Spleen (tissue), 11 donors: ENCODE measurements around the gene GPRC5C. TPM values are rescaled to one million over a fixed set of nuclear protein-coding genes. Genes with fewer than 3 reads are reported as not detected.

Experiments used
- DNase-seq: peaks from one replicate; pipeline ENCODE4 v3.0.0-alpha.2; 2020
- H3K27ac ChIP-seq, 8 donors: fragments of 200-600 bp; sonication (generic) in 7 of 8; 1 replicate in 4 of 8; 2 replicates in 4 of 8; pipeline versions ENCODE4 v1.5.0 to v1.8.0; 2016 to 2021; ENCODE audit warnings: inconsistent platforms in 4 of 8, mild to moderate bottlenecking in 4 of 8, moderate library complexity in 1 of 8
- H3K27me3 ChIP-seq, 7 donors: fragments of 200-600 bp; sonication (generic) in 6 of 7; replicated peaks in 1 of 7; 1 replicate in 4 of 7; 2 replicates in 3 of 7; pipeline versions ENCODE4 v1.5.0 to v1.8.0; 2016 to 2021; ENCODE audit warnings: inconsistent platforms in 3 of 7, mild to moderate bottlenecking in 1 of 7
- H3K36me3 ChIP-seq, 6 donors: fragments of 200-600 bp; sonication (generic) in 5 of 6; 1 replicate in 4 of 6; 2 replicates in 2 of 6; pipeline versions ENCODE4 v1.5.0 to v1.8.0; 2016 to 2021; ENCODE audit warnings: inconsistent platforms in 2 of 6
- H3K4me1 ChIP-seq, 6 donors: fragments of 200-600 bp; sonication (generic) in 5 of 6; 1 replicate in 3 of 6; 2 replicates in 3 of 6; pipeline versions ENCODE4 v1.5.0 to v1.8.0; 2016 to 2021; ENCODE audit warnings: inconsistent platforms in 3 of 6
- H3K4me3 ChIP-seq, 8 donors: fragments of 200-600 bp; sonication (generic) in 7 of 8; 1 replicate in 4 of 8; 2 replicates in 4 of 8; pipeline versions ENCODE4 v1.5.0 to v1.8.0; 2016 to 2021; ENCODE audit warnings: inconsistent platforms in 4 of 8, mild to moderate bottlenecking in 4 of 8, moderate library complexity in 2 of 8
- H3K9me3 ChIP-seq, 8 donors: fragments of 200-600 bp; sonication (generic) in 7 of 8; 1 replicate in 4 of 8; 2 replicates in 4 of 8; pipeline versions ENCODE4 v1.5.0 to v1.8.0; 2016 to 2021; ENCODE audit warnings: inconsistent platforms in 4 of 8
- POLR2A ChIP-seq, 3 donors: fragments of 450-650 bp; IDR thresholded peaks; one replicate each; pipeline ENCODE4 v1.5.1; 2017; ENCODE audit warnings: antibody characterized with exemption in 3 of 3, mild to moderate bottlenecking in 1 of 3
- POLR2AphosphoS5 ChIP-seq, 3 donors: sonication (generic); formaldehyde crosslinking; IDR thresholded peaks; one replicate each; pipeline ENCODE4 v1.5.1; 2017; ENCODE audit warnings: antibody characterized with exemption in 3 of 3
- WGBS, 5 donors: extraction: QIAGEN DNeasy Blood & Tissue Kit in 3 of 5; methylation state at CpG; one replicate each; pipeline versions ENCODE4 v1.1.5 to v1.1.7; 2013 to 2018; 5-methylcytosine and 5-hydroxymethylcytosine counted together
- intact Hi-C: fragments of 100-400 bp; cut with DNase I; formaldehyde crosslinking; loops from one replicate; pipeline ENCODE4 v1.15.0; 2023; ENCODE audit warnings: low total_unique reads
- polyA plus RNA-seq, 3 donors: library from polyadenylated mRNA; stranded (reverse); fragments of 200-250 nt; gene quantifications; one replicate each; pipeline ENCODE4 v1.2.1, GENCODE V29; 2013
- total RNA-seq, 7 donors: library from RNA; depleted of rRNA in 3 of 7; stranded (reverse); fragments of >200 nt in 3 of 7; fragmentation: NEBNext Ultra II Directional in 4 of 7; extraction: Animal tissue kit (Norgen Biotek cat#: 25700) in 4 of 7; gene quantifications; one replicate each; pipeline versions ENCODE4 v1.1.0 to v1.2.1, GENCODE V29; 2016 to 2021
- TF ChIP-seq, protein P1 (sequence below), 11 experiments: fragments of 200-600 bp in 7 of 11; fragments of 450-650 bp in 4 of 11; sonication (generic) in 4 of 11; IDR thresholded peaks in 8 of 11; conservative IDR thresholded peaks in 3 of 11; 1 replicate in 7 of 11; 2 replicates in 4 of 11; pipeline versions ENCODE4 v1.4.0 to v1.8.0; 2016 to 2021; ENCODE audit warnings: antibody characterized with exemption in 11 of 11, inconsistent platforms in 4 of 11, mild to moderate bottlenecking in 1 of 11
- donor health status: healthy with polysubstance abuse.
- donor health status: DM: no; HTN: no; CAD: no; lungs with moderate emphysema.
- donor health status: DM: no; HTN: no; CAD: no.
- donor health status: Bipolar disorder and iron deficiency.
- donor health status: healthy.
- donor health status: DM: no; HTN: no; CAD: no.
- donor health status: DM: yes; HTN: yes; CAD: no.

The GPRC5C gene
- total and polyA plus RNA-seq, 10 donors: 11.0 to 70.0 (median 28.6) TPM

DNA sequence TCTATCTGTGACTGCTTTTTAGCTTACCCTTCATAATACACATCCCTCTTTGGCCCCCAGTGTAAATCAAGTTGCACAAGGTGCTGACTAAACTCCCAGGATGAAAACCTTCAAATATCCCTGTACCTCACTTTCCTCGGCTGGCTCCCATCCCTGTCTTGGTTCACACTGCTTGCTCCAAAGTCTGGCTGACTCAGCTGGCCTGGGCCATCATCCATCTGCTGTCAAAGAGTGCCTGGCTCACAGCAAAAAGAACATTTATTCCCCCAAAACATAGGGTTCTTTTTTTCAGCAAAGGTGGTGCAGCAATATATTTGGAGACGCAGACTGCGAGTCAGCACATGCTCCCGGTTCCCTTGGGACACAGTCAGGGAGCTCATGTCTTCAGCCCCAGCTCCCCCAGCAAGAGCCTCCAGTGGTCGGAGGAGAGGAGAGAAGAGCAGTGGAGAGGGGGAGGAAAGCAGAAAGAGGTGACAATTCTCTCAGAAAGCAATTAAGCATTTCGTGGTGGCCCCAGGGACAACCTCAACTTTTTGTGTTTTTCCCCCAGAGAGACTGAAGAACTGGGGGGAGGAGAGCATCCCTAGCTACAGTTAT, 38.4 kb upstream of the GPRC5C start:
- DNase-seq: no peak
- TF ChIP-seq POLR2AphosphoS5 (IDR thresholded peaks at IDR 0.05): no peak
- TF ChIP-seq POLR2A (IDR thresholded peaks at IDR 0.05): no peak
- TF ChIP-seq, protein P1, sequence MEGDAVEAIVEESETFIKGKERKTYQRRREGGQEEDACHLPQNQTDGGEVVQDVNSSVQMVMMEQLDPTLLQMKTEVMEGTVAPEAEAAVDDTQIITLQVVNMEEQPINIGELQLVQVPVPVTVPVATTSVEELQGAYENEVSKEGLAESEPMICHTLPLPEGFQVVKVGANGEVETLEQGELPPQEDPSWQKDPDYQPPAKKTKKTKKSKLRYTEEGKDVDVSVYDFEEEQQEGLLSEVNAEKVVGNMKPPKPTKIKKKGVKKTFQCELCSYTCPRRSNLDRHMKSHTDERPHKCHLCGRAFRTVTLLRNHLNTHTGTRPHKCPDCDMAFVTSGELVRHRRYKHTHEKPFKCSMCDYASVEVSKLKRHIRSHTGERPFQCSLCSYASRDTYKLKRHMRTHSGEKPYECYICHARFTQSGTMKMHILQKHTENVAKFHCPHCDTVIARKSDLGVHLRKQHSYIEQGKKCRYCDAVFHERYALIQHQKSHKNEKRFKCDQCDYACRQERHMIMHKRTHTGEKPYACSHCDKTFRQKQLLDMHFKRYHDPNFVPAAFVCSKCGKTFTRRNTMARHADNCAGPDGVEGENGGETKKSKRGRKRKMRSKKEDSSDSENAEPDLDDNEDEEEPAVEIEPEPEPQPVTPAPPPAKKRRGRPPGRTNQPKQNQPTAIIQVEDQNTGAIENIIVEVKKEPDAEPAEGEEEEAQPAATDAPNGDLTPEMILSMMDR (IDR thresholded peaks at IDR 0.05 in 8 of 11, conservative IDR thresholded peaks at IDR 0.05 in 3 of 11): no peak
- Histone ChIP-seq H3K27me3 (no peaks in the 10 kb centered on the region), H3K36me3 (no peaks in the 10 kb centered on the region), H3K9me3 (peaks cover 0 to 3% (median 0%) of the 10 kb centered on the region in 8 donors), H3K4me1 (peaks cover 0 to 6% (median 0%) of the 10 kb centered on the region in 6 donors), H3K4me3 (no peak overlapping the region), H3K27ac (no peak overlapping the region)
- WGBS, 5 donors: 69 to 88% (median 74%) methylated on average over 6 of the region's 6 CpGs
- intact Hi-C loops: no loop called here

DNA sequence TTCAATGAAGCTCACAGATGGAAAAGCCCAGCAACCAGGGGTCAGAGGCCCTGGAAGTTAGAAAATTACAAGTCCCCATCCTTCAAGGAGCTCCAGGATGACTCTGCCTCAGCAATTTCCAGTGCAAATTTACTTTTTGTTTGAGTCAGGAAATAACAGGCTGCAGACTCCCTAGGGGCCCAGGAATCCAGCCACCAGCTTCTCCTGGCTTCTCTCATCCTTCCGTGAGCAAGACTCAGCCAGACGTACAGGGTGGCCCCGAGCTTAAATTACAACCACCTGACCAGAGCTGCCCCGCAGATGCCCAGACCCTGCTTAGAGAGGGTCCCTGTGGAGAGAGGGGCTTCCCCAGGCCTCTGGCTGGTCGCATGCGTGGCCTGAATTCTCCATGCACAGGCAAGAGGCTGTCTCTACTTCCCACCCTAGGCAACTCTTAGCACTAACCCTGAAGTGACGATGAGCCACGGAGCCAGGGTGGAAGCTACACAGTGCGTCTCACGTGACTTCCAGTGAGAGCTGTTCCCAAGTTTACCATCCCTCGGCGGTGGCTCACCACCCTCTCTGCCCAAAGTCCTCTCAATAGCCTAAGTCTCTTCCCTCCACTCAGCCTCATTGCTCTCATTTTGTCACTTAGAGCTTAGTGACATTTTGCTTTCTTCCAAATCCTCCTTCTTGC, 37.5 kb upstream of the GPRC5C start:
- DNase-seq: no peak
- no peak for TF ChIP-seq POLR2A (IDR thresholded peaks at IDR 0.05)
- TF ChIP-seq, protein P1 (IDR thresholded peaks at IDR 0.05 in 8 of 11, conservative IDR thresholded peaks at IDR 0.05 in 3 of 11): no peak
- no peak for TF ChIP-seq POLR2AphosphoS5 (IDR thresholded peaks at IDR 0.05)
- H3K4me3 ChIP-seq: no peak overlapping the region
- H3K4me1 ChIP-seq: peaks cover 0 to 6% (median 0%) of the 10 kb centered on the region in 6 donors
- no peaks in the 10 kb centered on the region for H3K27me3 ChIP-seq
- peaks cover 0 to 3% (median 0%) of the 10 kb centered on the region in 8 donors for H3K9me3 ChIP-seq
- 85 to 96% (median 93%) methylated on average over 11 to 12 of the region's 12 CpGs for WGBS, 5 donors
- no peaks in the 10 kb centered on the region for H3K36me3 ChIP-seq
- intact Hi-C loops: no loop called here
- no peak overlapping the region for H3K27ac ChIP-seq

DNA sequence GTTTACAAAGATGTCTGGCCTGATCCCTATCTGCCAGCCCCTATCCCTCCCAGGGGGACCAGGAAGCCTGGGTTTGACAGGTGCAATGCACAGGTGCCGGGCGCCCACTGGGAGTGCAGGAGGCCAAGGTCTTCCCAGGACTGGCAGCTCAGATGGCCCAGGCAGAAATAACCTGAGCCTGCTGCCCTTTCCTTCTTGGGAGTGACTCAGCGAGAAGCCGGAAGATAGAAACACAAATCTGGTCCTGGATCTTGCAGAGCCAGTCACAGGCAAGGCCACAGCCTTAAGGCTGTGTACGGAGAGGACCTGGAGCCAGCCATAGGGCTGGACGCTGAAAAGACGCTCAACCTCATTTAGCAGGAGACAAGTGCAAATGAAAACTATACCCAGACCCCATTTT, 36.9 kb upstream of the GPRC5C start:
- Histone ChIP-seq H3K36me3 (no peaks in the 10 kb centered on the region), H3K9me3 (peaks cover 0 to 3% (median 0%) of the 10 kb centered on the region in 8 donors), H3K4me1 (peaks cover 0 to 6% (median 0%) of the 10 kb centered on the region in 6 donors), H3K4me3 (no peak overlapping the region), H3K27me3 (no peaks in the 10 kb centered on the region), H3K27ac (no peak overlapping the region)
- TF ChIP-seq POLR2AphosphoS5 (IDR thresholded peaks at IDR 0.05) (no peak), POLR2A (IDR thresholded peaks at IDR 0.05) (no peak)
- TF ChIP-seq, protein P1 (IDR thresholded peaks at IDR 0.05 in 8 of 11, conservative IDR thresholded peaks at IDR 0.05 in 3 of 11): no peak
- 79 to 86% (median 81%) methylated on average over 7 of the region's 7 CpGs for WGBS, 5 donors
- intact Hi-C loops: no loop called here
- DNase-seq: no peak

DNA sequence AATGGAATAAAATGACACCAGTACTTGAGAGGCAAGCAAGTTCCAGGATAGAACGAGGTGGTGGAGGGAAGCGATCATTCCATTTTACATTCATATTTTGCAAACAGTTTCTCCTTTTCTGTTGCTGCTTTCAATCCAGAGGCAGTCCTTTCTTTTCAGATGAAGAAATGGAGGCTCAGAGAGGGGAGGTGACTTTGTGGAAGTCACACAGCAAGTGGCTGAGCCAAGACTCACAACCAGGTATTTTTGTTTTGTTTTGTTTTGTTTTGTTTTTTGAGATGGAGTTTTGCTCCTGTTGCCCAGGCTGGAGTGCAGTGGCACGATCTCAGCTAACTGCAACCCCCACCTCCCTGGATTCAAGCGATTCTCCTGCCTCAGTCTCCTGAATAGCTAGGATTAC, 35.3 kb upstream of the GPRC5C start:
- peaks cover 0 to 3% (median 0%) of the 10 kb centered on the region in 8 donors for H3K9me3 ChIP-seq
- H3K27ac ChIP-seq: no peak overlapping the region
- intact Hi-C loops: no loop called here
- no peak for DNase-seq
- WGBS, 5 donors: 65 to 89% (median 86%) methylated on average over 4 of the region's 4 CpGs
- H3K36me3 ChIP-seq: no peaks in the 10 kb centered on the region
- H3K4me3 ChIP-seq: no peak overlapping the region
- TF ChIP-seq POLR2AphosphoS5 (IDR thresholded peaks at IDR 0.05) (no peak), POLR2A (IDR thresholded peaks at IDR 0.05) (no peak)
- TF ChIP-seq, protein P1 (IDR thresholded peaks at IDR 0.05 in 8 of 11, conservative IDR thresholded peaks at IDR 0.05 in 3 of 11): no peak
- no peaks in the 10 kb centered on the region for H3K27me3 ChIP-seq
- peaks cover 0 to 4% (median 0%) of the 10 kb centered on the region in 6 donors for H3K4me1 ChIP-seq
